GM12878 (cell line): ENCODE results near the gene ZNF710. TPM values are rescaled to one million over a fixed set of nuclear protein-coding genes. Genes with fewer than 3 reads are reported as not detected.

ENCODE experiments used
- ATAC-seq: fragments of 200-7000 bp; cut with Tn5 transposase; 3 replicates; pipeline ENCODE4 v1.9.1; 2020; ENCODE audit warnings: mild to moderate bottlenecking, moderate library complexity
- BruUV-seq: library from RNA; stranded (reverse); fragments of 400-500 nt; replicated peaks from 2 replicates; lab custom pipeline; 2021; lab: Mats Ljungman, UMichigan
- CTCF ChIA-PET: fragments of 300-600 bp; sonication (Branson Sonifier 250); formaldehyde crosslinking; extraction: SDS; loops from one replicate; lab custom pipeline; 2021; ENCODE audit warnings: inconsistent platforms; lab: Yijun Ruan, JAX
- POLR2A ChIA-PET: fragments of 350-600 bp; formaldehyde crosslinking; extraction: SDS; loops from one replicate; lab custom pipeline; 2021; ENCODE audit warnings: inconsistent platforms; lab: Charles Lee
- RAD21 ChIA-PET: fragments of 300-600 bp; sonication (Branson Sonifier 250); formaldehyde crosslinking; loops from one replicate; lab custom pipeline; 2023; ENCODE audit warnings: antibody characterized with exemption; ENCODE audit not compliant: unreplicated experiment; lab: Charles Lee
- SMC1A ChIA-PET: fragments of 300-600 bp; sonication (Branson Sonifier 250); formaldehyde crosslinking; loops from one replicate; lab custom pipeline; 2023; ENCODE audit not compliant: unreplicated experiment, uncharacterized antibody; lab: Charles Lee
- DNase-seq: peaks from one replicate; pipeline ENCODE4 v3.0.0-alpha.2; 2011; ENCODE audit warnings: low read depth, low spot score
- FAIRE-seq: peaks from 3 replicates; lab custom pipeline; 2011; peaks lifted over from hg19 to GRCh38; lab: Jason Lieb, UNC
- H2AFZ ChIP-seq: 2 replicates; pipeline ENCODE4 v1.6.0; 2011; ENCODE audit warnings: low read depth, low read length, control low read depth; ENCODE audit not compliant: control insufficient read depth
- H3K27ac ChIP-seq: 2 replicates; pipeline ENCODE4 v1.5.1; 2011; ENCODE audit warnings: control low read depth; ENCODE audit not compliant: control insufficient read depth, insufficient read depth
- H3K27me3 ChIP-seq, 2 experiments: replicated peaks in 1 of 2; 2 replicates each; pipeline versions ENCODE4 v1.6.0 to v1.6.1; 2011; ENCODE audit warnings: low read length in 1 of 2; ENCODE audit not compliant: control insufficient read depth in 2 of 2, insufficient read depth in 2 of 2
- H3K36me3 ChIP-seq, 2 experiments: 2 replicates each; pipeline ENCODE4 v1.5.1; 2011; ENCODE audit warnings: low read length in 1 of 2; ENCODE audit not compliant: control insufficient read depth in 2 of 2, insufficient read depth in 2 of 2
- H3K4me1 ChIP-seq: 2 replicates; pipeline ENCODE4 v1.6.1; 2011; ENCODE audit warnings: mild to moderate bottlenecking, low read length, moderate library complexity, mixed read lengths; ENCODE audit not compliant: control insufficient read depth, insufficient read depth
- H3K4me2 ChIP-seq: 2 replicates; pipeline ENCODE4 v1.6.0; 2011; ENCODE audit warnings: control low read depth; ENCODE audit not compliant: control insufficient read depth, insufficient read depth
- H3K4me3 ChIP-seq: fragments of 200-600 bp; sonication (generic); 2 replicates; pipeline ENCODE4 v1.5.1; 2016
- H3K79me2 ChIP-seq: 2 replicates; pipeline ENCODE4 v1.6.0; 2011; ENCODE audit warnings: low read length; ENCODE audit not compliant: control insufficient read depth, insufficient read depth
- H3K9ac ChIP-seq: 2 replicates; pipeline ENCODE4 v1.8.0; 2011; ENCODE audit warnings: low read length, control low read depth, mixed read lengths; ENCODE audit not compliant: control insufficient read depth, insufficient read depth
- H3K9me3 ChIP-seq: replicated peaks from 3 replicates; pipeline ENCODE4 v1.5.1; 2011; ENCODE audit warnings: mild to moderate bottlenecking, low read length; ENCODE audit not compliant: control insufficient read depth, insufficient read depth
- H4K20me1 ChIP-seq: 2 replicates; pipeline ENCODE4 v1.6.0; 2011; ENCODE audit not compliant: control insufficient read depth, insufficient read depth
- BACH1 ChIP-seq: fragments of 450-650 bp; IDR thresholded peaks from 2 replicates; pipeline ENCODE4 v1.6.1; 2017; ENCODE audit warnings: mild to moderate bottlenecking, borderline replicate concordance
- DPF2 ChIP-seq: fragments of 450-650 bp; IDR thresholded peaks from 2 replicates; pipeline ENCODE4 v1.6.1; 2017; ENCODE audit warnings: mild to moderate bottlenecking
- GABPA ChIP-seq: IDR thresholded peaks from 2 replicates; pipeline ENCODE4 v1.6.1; 2014; ENCODE audit warnings: antibody characterized with exemption, low read depth, mild to moderate bottlenecking, inconsistent platforms
- IRF4 ChIP-seq: IDR thresholded peaks from 2 replicates; pipeline ENCODE4 v1.6.1; 2011; ENCODE audit warnings: low read depth, low read length
- JUND ChIP-seq: IDR thresholded peaks from 2 replicates; pipeline ENCODE4 v1.6.1; 2012; ENCODE audit warnings: low read depth, mild to moderate bottlenecking, low read length, improper control_type of control experiment, moderate library complexity
- MTA3 ChIP-seq: IDR thresholded peaks from 2 replicates; pipeline ENCODE4 v1.6.1; 2012; ENCODE audit warnings: low read length, inconsistent platforms, borderline replicate concordance
- NFIC ChIP-seq: IDR thresholded peaks from 2 replicates; pipeline ENCODE4 v1.6.1; 2012; ENCODE audit warnings: low read depth, mild to moderate bottlenecking, inconsistent platforms, low read length, moderate library complexity
- NFXL1 ChIP-seq: fragments of 450-650 bp; IDR thresholded peaks from 2 replicates; pipeline ENCODE4 v1.6.1; 2017; ENCODE audit warnings: antibody characterized with exemption, mild to moderate bottlenecking, borderline replicate concordance
- NRF1 ChIP-seq: conservative IDR thresholded peaks from 2 replicates; pipeline ENCODE4 v1.6.1; 2011; ENCODE audit warnings: mild to moderate bottlenecking, low read depth, low read length, improper control_type of control experiment
- POLR2A ChIP-seq: IDR thresholded peaks from 2 replicates; pipeline ENCODE4 v1.6.1; 2011; ENCODE audit warnings: low read depth, mild to moderate bottlenecking, low read length
- POU2F2 ChIP-seq: IDR thresholded peaks from 3 replicates; pipeline ENCODE4 v1.6.1; 2011; ENCODE audit warnings: low read depth, mild to moderate bottlenecking, low read length, borderline replicate concordance
- RBBP5 ChIP-seq: fragments of 200-600 bp; sonication (generic); conservative IDR thresholded peaks from 2 replicates; pipeline ENCODE4 v1.6.1; 2016
- RELA ChIP-seq: fragments of 450-650 bp; IDR thresholded peaks from 2 replicates; pipeline ENCODE4 v1.8.0; 2014; ENCODE audit warnings: borderline replicate concordance; ENCODE audit not compliant: partially characterized antibody
- SMAD1 ChIP-seq: fragments of 450-650 bp; IDR thresholded peaks from 2 replicates; pipeline ENCODE4 v1.6.1; 2018; ENCODE audit warnings: mild to moderate bottlenecking, low read depth; ENCODE audit not compliant: partially characterized antibody
- SMARCA5 ChIP-seq: fragments of 450-650 bp; IDR thresholded peaks from 2 replicates; pipeline ENCODE4 v1.6.1; 2017; ENCODE audit warnings: mild to moderate bottlenecking
- SPI1 ChIP-seq: IDR thresholded peaks from 2 replicates; pipeline ENCODE4 v1.6.1; 2011; ENCODE audit warnings: low read depth, mild to moderate bottlenecking, low read length, moderate library complexity, borderline replicate concordance; ENCODE audit not compliant: insufficient read depth
- ZNF622 ChIP-seq: fragments of 450-650 bp; IDR thresholded peaks from 2 replicates; pipeline ENCODE4 v1.6.1; 2017; ENCODE audit warnings: mild to moderate bottlenecking, inconsistent platforms
- WGBS: methylation state at CpG from one replicate; pipeline ENCODE4 v1.1.6; 2016; ENCODE audit warnings: low lambda C conversion rate; ENCODE audit not compliant: insufficient replicate concordance, insufficient coverage; ENCODE audit errors: missing lambda C conversion rate; 5-methylcytosine and 5-hydroxymethylcytosine counted together
- in situ Hi-C: fragments of 300-500 bp; cut with MboI; formaldehyde crosslinking; loops from 9 replicates; pipeline ENCODE4 v1.14.3; 2018; ENCODE audit warnings: mixed read lengths
- intact Hi-C: fragments of 100-400 bp; cut with micrococcal nuclease; formaldehyde crosslinking; loops from one replicate; pipeline ENCODE4 v1.14.2; 2022; ENCODE audit not compliant: unreplicated experiment
- polyA plus RNA-seq, 11 experiments: library from polyadenylated mRNA; depleted of rRNA in 4 of 11; unstranded in 6 of 11; stranded (reverse) in 5 of 11; fragments of >200 nt; fragmentation: Nextera tagmentation in 4 of 11; fragmentation: Illumina TruSeq in 1 of 11; extraction: Ambion mirVana in 4 of 11; extraction: Trizol in 1 of 11; gene quantifications; 1 replicate in 1 of 11; 2 replicates in 10 of 11; pipeline versions ENCODE4 v1.2.1 to v1.2.3, GENCODE V29; 2011 to 2016; ENCODE audit warnings: inconsistent platforms in 2 of 11, missing spikeins in 2 of 11, low read depth in 1 of 11
- total RNA-seq, 4 experiments: library from RNA; depleted of rRNA in 3 of 4; stranded (reverse); fragments of >200 nt in 3 of 4; fragmentation: Illumina TruSeq in 1 of 4; extraction: Trizol in 1 of 4; gene quantifications; 2 replicates each; pipeline versions ENCODE4 v1.2.1 to v1.2.3, GENCODE V29; 2013 to 2021

Gene ZNF710
- total and polyA plus RNA-seq, 10 of the 15 experiments (the other 5 are each of a cell fraction or from before 2014, with no cell fraction given): 1.4 to 43.5 (median 9.8) TPM

DNA sequence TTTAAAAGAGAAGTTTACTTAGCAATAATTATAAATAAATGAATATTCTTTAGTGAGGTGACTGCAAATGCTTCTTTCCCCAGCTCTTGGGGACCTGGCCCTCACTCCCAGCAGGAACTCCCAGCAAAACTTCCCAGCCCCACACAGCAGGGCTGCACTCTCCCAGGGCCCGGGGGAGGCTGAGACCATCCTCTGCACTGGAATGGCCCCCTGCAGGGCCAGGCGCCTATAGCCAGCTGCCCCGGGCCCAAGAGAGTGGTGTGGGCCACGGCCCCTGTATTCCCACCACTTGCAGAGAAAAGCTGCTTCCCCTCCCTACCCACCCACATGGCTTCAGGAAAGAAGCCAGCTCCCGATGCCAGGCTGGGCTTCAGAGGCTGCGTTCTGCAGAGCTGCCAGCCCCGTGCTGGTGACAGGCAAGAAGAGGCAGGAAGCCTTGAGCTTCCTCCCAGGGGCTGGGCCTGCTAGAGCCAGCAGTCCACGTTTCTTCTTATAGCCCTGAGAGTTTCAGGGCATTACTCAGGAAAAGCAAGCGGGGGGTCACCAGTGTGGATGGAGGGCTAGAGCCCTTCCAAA is 81.1 kb downstream of the ZNF710 start:
- 84% methylated on average over 9 of the region's 9 CpGs for WGBS
- H4K20me1 ChIP-seq: no peaks in the 10 kb centered on the region; the same call in 1 of the 2 replicates
- RAD21 ChIA-PET: interaction anchor here (0.7 to 1.5 kb wide), 3 partner anchors 17 to 184 kb away, joined by 3 to 4 read pairs (median 3); no protein-coding TSS in a partner anchor
- H3K27me3 ChIP-seq: no peaks in the 10 kb centered on the region
- no peak for FAIRE-seq
- 0 out of 2 replicates have a peak, but pooled peaks have one; percentile 8 for TF ChIP-seq POLR2A
- TF ChIP-seq DPF2: no peak
- TF ChIP-seq RBBP5: no peak
- TF ChIP-seq, all 136 proteins: peak for 1
- POLR2A ChIA-PET: interaction anchor here (0.6 kb wide), 1 partner anchor 243 kb away, joined by 6 read pairs; no protein-coding TSS in a partner anchor
- no peak overlapping the region for H3K4me2 ChIP-seq
- H3K27ac ChIP-seq: no peak overlapping the region
- H3K4me1 ChIP-seq: no peaks in the 10 kb centered on the region
- in situ Hi-C loops: no loop called here
- H3K9ac ChIP-seq: no peak overlapping the region
- no peak overlapping the region for H2AFZ ChIP-seq
- intact Hi-C loops: loop anchor here (10.0 kb wide), 1 partner anchor 317 kb away; no protein-coding TSS in a partner anchor
- peaks cover 24 to 28% of the 10 kb centered on the region in 2 experiments for H3K36me3 ChIP-seq
- SMC1A ChIA-PET: interaction anchor here (0.8 to 1.2 kb wide), 2 partner anchors 14 to 184 kb away, joined by 3 read pairs; no protein-coding TSS in a partner anchor
- ATAC-seq (no peak), DNase-seq (no peak)
- BruUV-seq: no TSS peak
- CTCF ChIA-PET: interaction anchor here (0.7 to 3.0 kb wide), 3 partner anchors 11 to 184 kb away, joined by 3 to 10 read pairs (median 6); partner anchors contain the start of genes CIB1 and GDPGP1
- H3K79me2 ChIP-seq: no peaks in the 10 kb centered on the region
- H3K4me3 ChIP-seq: no peak overlapping the region
- no peaks in the 10 kb centered on the region for H3K9me3 ChIP-seq

DNA sequence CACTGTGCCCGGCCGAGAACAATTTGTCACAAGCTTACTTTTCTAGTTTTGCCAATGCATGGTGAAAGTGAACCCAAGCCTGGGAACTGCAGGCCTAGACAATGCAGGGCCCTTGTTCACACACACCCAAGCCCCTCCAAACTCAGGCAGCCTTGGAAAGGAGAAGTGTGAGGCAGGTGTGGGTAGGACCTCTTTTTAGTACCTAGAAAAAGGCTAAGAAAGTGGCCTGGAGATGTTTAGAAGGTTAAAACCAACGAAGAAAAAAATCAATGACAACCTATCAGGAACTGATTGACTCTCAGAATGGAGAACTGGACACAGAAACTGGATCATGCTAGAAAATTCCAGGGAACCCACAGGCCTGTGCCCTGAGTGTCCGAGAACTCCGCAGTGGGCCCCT is 82.3 kb downstream of the ZNF710 start:
- no peak overlapping the region for H3K9ac ChIP-seq
- H3K27me3 ChIP-seq: no peaks in the 10 kb centered on the region
- H3K36me3 ChIP-seq: peaks cover 22 to 33% of the 10 kb centered on the region in 2 experiments
- no peak for TF ChIP-seq MTA3
- no peak for TF ChIP-seq IRF4
- TF ChIP-seq SMARCA5: no peak
- TF ChIP-seq POU2F2: no peak
- no peak for TF ChIP-seq NFIC
- no peak for TF ChIP-seq ZNF622
- no peak for TF ChIP-seq SPI1
- no peak for TF ChIP-seq BACH1
- no peak for TF ChIP-seq NFXL1
- no peak for TF ChIP-seq SMAD1
- no peak for TF ChIP-seq RELA
- no peak for TF ChIP-seq JUND
- TF ChIP-seq GABPA: no peak
- no peak for TF ChIP-seq NRF1
- POLR2A ChIA-PET: no interaction called here
- DNase-seq (no peak), FAIRE-seq (no peak), ATAC-seq (no peak)
- SMC1A ChIA-PET: interaction anchor here (0.6 to 1.2 kb wide), 4 partner anchors 11 to 186 kb away, joined by 3 read pairs; no protein-coding TSS in a partner anchor
- in situ Hi-C loops (no loop called here), intact Hi-C loops (loop anchor here (10.0 kb wide), 1 partner anchor 319 kb away; no protein-coding TSS in a partner anchor)
- no peak overlapping the region for H3K4me2 ChIP-seq
- H3K4me3 ChIP-seq: no peak overlapping the region
- RAD21 ChIA-PET: interaction anchor here (0.8 to 1.5 kb wide), 2 partner anchors 12 to 185 kb away, joined by 3 to 4 read pairs; no protein-coding TSS in a partner anchor
- no peaks in the 10 kb centered on the region for H3K79me2 ChIP-seq
- BruUV-seq: no TSS peak
- no peaks in the 10 kb centered on the region for H3K9me3 ChIP-seq
- WGBS: 81% methylated on average over 5 of the region's 5 CpGs
- H2AFZ ChIP-seq: no peak overlapping the region
- no peak overlapping the region for H3K27ac ChIP-seq
- H3K4me1 ChIP-seq: no peaks in the 10 kb centered on the region
- no peaks in the 10 kb centered on the region; the same call in 1 of the 2 replicates for H4K20me1 ChIP-seq
- CTCF ChIA-PET: interaction anchor here (1.2 to 3.0 kb wide), 5 partner anchors 10 to 323 kb away, joined by 3 to 10 read pairs (median 4); no protein-coding TSS in a partner anchor
